T-helper 22 cell (primary cell): Measurements from ENCODE around the gene PRPF19.

Source experiments
- DNase-seq: peaks from one replicate; pipeline ENCODE4 v3.0.0-alpha.2; 2020; ENCODE audit warnings: low read depth

PRPF19 gene

DNA sequence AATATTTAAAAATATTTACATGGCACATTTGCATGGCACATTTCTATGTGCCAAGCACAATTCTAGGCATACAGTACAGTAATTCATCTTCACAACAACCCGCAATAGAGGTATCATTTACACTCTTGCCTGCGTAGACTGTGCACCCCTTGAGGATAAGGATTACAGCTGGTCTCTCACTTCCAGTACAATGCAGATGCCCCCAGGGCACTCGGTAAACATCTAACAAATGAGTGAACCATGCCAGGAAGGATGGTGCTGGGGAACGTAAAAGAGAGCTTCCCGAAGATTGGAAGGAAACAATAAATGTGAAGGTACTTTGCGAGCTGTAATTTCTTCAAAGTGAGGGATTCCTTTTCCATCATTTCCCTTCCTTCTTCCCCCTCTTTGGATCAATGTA lies 1.3 kb downstream of the PRPF19 start:
- no peak for DNase-seq

- DNase-seq, result no peak
These were observed 3.8 kb downstream of the PRPF19 start for GRCh38 chr11:60902625-60903024.

GRCh38 chr11:60900673-60901404 lies 5.5 kb downstream of the PRPF19 start:
- DNase-seq, result no peak

DNA sequence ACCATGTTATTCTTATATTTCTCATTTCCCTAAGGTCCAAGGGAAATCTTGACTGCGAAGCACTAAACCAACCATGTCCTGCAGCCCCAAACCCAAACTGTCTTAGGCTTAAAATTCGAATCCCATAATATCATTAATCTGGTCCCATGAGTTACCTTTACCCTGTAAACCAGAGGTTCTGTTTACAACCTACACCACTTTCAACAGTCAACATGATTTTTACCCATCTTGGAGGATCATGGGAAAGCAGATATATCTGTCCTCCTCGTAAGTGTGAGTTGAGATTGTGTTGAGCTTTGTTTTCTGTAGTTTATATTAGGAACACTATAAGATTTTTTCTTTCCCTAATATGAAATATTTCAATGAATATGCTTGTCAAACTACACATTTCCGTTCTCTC lies 6.4 kb downstream of the PRPF19 start:
- DNase-seq, result no peak

GRCh38 chr11:60899046-60899936 lies 7.1 kb downstream of the PRPF19 start:
- no peak for DNase-seq

GRCh38 chr11:60897496-60897895 lies 8.9 kb downstream of the PRPF19 start:
- DNase-seq, result no peak

GRCh38 chr11:60895687-60896086 lies 10.7 kb downstream of the PRPF19 start:
- DNase-seq, result no peak

GRCh38 chr11:60891103-60891741 lies 15.2 kb downstream of the PRPF19 start:
- DNase-seq, result no peak

- DNase-seq, result no peak
These were observed 15.7 kb downstream of the PRPF19 start for GRCh38 chr11:60890696-60891095.

DNA sequence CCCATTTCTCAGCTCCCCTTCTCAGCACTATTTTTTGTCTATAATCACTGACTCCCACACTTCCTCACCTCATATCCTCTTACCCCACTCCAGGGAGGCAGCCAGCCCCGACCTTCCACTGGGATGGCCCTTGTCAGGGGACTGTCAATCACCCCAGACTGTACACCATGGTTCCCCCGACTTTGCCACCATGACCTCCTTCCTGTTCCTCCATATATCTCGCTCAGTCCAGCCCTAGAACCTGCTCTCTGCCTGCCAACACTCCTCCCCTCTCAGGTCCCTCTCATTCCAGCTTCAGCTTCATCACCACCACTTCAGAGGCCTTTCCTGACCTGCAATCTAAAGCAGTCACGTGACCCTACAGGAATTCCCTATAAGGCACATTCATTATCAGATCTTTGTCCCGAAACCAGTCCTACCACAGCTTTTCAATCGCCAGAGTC lies 16.5 kb downstream of the PRPF19 start:
- no peak for DNase-seq

- no peak for DNase-seq
These were observed 18.8 kb downstream of the PRPF19 start for GRCh38 chr11:60887556-60887955.

DNA sequence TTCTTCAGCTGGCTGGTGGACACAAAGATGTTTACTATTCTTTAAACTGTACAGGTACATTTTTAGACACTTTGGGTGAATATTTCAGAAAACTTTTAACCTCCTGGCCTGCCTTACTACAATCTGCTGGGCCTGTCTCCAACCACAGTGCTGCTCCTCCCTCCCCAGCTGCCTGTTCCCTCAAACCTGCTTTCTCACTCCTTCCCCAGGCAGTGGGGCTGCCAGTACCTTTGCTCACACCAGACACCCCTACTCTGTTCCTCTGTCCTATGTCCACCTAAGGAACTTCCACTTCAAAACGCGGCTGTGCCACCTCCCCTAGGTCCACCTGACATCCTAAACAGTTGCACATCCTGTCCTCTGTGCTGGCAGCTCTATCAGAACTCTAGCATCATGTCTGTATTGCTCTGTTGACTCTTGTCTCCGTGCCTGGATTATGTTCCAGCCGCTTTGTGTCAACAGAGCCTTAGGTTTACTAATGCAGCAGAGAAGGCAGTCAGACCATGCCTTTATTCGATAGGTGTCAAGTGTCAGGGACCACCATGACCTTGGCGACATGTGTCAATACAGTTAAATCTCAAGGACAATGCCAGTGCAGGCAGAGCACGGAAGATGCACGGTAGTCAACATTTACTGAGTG lies 25.6 kb downstream of the PRPF19 start:
- DNase-seq, result no peak

GRCh38 chr11:60879971-60880588 lies 26.3 kb downstream of the PRPF19 start:
- no peak for DNase-seq

- DNase-seq, result no peak
These were observed 27.3 kb downstream of the PRPF19 start for GRCh38 chr11:60879104-60879503.

DNA sequence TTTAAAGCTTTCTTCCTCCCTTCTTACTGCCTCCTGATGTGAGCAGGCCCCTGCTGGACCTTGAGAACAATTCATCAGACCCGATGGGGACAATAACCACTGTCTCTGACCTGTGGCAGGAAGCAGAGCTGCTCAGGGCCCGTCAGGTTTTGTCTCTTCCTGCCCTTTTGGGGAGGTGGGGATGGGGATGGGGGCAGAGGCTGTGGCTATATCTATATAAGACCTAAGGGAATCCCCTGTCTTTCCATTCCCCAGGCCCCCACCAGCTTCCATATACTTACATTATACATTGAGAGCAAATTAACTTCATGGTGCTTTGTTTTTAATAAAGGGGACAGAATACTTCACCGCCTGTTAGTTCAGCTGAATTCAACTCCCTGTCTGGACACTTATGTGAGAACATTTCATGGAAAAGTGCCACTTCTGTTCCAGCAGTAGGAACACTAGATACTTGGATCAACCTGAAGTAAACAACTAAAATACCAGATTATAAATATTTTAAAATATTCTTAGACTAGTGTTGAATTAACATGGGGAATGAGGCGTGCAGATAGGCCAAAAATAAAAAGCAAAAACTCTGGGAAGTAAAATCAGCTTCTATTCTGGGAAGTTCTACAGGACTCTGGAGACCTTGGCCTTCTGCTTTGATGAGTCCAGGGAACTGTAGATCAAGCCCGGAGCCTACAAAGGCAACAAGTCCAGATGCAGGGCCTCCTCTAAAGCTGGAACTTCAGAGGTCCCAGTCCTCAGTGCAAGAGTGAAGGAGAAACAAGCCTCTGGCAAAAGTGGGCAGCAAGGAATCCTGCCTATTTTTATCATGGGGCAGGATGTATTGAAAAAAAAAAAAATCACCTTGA lies 27.9 kb downstream of the PRPF19 start:
- no peak for DNase-seq

DNA sequence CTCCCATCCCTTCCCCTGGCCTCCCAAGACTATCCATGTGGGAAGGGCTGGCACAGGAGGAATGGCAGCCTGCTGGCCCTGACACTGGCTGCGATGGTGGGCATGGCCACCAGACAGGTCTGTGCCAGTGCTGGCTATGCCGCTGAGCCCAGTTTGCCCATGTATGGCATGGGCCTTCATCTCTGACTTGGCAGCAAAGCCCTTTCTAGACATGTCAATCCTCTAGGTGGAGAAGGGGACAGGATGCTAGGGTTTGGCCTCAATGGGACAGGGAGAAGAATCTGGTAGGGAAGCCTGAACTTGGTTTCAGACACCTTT lies 30.3 kb downstream of the PRPF19 start:
- DNase-seq, result no peak

DNA sequence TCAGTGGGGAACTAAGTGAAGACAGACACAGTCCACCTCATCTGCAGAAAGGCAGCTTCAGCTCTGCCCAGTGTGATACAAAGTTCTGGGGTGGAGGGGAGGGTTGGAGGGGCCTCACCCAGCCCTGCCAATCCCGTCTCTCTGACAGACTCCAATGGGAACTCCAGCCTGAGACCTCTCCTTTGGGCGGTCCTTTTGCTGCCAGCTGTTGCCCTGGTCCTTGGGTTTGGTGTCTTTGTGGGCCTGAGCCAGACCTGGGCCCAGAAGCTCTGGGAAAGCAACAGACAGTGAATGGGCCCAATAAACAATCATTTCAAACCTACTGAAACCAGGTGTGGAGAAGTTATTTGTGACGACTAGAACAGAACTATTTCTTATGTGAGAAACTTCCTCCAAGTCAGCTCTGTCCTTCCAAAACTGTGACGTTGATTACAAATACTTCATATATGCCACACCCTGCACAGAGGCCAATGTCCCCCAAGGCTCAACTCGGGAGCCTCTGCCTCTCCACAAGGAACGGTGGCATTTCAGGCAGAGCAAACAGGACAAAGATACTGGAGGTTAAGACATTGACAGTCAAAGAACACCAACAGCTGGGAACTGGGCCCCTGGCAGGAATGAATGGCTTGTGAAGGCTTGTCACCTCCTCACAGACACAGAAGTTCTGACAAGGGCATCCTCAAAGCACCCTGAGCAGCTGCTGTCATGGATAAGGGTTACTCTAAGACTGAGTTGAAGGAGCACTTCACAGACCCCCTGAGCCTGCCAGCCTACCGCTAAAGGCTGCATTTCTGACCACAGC lies 30.8 kb downstream of the PRPF19 start:
- no peak for DNase-seq

- no peak for DNase-seq
These were observed 31.7 kb downstream of the PRPF19 start for GRCh38 chr11:60874421-60875365.

DNA sequence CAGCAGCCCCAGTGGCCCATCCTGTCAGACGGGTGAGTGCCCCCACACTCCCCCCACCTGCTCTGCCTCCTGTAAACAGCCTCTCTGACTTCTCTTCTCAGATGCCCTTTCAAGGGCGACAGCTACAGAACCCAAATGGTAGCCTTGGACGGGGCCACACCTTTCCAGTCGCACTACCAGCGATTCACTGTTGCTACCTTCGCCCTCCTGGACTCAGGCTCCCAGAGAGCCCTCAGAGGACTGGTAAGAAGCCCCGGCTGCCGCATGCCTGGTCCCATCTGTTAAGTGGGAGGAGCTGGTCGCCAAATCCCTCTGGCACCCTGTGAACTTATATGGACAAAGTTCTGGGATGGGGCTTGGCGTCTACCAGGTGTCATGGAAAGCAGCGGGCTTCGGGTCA lies 32.9 kb downstream of the PRPF19 start:
- no peak for DNase-seq
